ENCODE results near the gene AJAP1.

The AJAP1 gene

DNA sequence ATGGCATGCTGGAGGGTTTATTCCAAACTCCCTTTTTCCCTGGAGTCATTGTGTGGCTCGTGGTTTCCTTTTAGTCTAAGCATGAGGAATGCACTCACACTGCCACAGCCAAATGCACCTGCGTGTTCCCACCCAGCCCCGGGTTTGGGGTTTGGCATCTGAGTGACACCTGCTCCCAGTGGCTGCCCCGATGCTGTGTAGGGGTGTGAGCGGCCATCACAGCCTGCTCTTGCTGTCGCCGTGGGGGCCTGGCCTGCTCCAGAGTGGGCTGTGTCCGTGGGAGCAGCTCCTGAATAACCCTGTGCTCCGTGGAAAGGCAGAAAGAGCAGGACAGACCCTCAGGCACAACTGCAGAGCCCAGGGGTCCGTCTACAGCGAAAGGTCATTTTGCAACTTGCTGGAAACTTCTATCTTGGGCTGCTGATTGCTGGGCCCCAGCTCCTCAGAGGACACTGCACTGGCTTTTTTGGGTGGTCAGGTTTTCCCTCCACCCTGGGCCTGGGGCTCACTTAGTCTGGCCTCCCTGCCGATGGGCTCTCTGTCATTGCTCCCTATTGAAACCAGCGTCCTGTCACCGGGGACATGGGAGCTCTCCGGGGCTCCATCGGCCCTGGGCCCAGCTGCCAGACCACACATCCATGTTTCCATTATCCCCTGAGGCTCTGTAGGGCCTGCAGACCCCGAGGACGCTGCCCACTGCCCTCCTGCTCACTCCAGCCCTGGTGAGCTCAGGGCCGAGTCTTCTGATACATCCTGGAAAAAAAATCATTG lies 74.1 kb downstream of the AJAP1 start:
- H3K4me3 ChIP-seq (ENCODE audit: low read depth, low read length) = no peak overlapping the region
- TF ChIP-seq, protein P1, sequence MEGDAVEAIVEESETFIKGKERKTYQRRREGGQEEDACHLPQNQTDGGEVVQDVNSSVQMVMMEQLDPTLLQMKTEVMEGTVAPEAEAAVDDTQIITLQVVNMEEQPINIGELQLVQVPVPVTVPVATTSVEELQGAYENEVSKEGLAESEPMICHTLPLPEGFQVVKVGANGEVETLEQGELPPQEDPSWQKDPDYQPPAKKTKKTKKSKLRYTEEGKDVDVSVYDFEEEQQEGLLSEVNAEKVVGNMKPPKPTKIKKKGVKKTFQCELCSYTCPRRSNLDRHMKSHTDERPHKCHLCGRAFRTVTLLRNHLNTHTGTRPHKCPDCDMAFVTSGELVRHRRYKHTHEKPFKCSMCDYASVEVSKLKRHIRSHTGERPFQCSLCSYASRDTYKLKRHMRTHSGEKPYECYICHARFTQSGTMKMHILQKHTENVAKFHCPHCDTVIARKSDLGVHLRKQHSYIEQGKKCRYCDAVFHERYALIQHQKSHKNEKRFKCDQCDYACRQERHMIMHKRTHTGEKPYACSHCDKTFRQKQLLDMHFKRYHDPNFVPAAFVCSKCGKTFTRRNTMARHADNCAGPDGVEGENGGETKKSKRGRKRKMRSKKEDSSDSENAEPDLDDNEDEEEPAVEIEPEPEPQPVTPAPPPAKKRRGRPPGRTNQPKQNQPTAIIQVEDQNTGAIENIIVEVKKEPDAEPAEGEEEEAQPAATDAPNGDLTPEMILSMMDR (IDR thresholded peaks at IDR 0.05; ENCODE audit: borderline replicate concordance, insufficient read depth, low read depth, low read length) = no peak

DNA sequence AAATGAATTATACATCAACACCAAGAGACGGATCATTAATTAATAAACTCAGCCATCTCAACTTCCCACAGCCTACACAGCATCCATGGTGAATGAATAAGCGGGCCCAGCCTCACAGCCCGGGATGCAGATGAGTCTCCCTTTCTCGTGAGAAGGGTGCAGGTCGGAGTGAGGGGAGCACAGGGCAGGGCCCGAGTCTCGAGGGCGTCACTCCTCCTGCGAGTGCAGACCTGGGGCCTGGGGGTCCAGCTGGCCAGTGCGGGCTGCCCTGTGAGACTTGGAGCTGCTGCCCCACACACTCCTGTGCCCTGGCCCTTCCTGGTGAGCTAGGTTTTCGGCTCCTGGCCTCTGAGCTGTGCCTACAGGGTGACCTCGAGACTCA lies 74.7 kb downstream of the AJAP1 start:
- H3K4me3 ChIP-seq (ENCODE audit: low read depth, low read length) = no peak overlapping the region
- TF ChIP-seq, protein P1 (IDR thresholded peaks at IDR 0.05; ENCODE audit: borderline replicate concordance, insufficient read depth, low read depth, low read length) = no peak

DNA sequence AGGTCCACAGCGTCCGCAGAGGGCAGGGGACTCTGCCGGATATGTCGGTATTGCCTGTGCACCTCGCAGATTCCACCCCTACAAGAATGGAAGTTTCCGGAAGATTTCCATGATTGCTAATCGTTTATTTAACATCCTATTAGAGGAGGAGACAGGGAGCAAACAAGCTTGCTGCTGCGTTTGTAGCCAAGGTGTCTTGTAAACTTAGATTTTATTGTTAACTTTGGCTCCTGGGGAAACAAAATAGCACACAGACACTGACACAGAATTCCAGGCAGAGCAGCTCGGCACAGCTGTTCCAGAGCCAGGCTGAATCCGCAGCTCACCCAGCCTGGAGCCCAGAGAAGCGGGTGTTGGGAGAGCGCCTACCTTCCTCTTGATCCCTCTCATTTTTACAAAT lies 75.7 kb downstream of the AJAP1 start:
- TF ChIP-seq, protein P1 (IDR thresholded peaks at IDR 0.05; ENCODE audit: borderline replicate concordance, insufficient read depth, low read depth, low read length) = no peak
- H3K4me3 ChIP-seq (ENCODE audit: low read depth, low read length) = no peak overlapping the region

DNA sequence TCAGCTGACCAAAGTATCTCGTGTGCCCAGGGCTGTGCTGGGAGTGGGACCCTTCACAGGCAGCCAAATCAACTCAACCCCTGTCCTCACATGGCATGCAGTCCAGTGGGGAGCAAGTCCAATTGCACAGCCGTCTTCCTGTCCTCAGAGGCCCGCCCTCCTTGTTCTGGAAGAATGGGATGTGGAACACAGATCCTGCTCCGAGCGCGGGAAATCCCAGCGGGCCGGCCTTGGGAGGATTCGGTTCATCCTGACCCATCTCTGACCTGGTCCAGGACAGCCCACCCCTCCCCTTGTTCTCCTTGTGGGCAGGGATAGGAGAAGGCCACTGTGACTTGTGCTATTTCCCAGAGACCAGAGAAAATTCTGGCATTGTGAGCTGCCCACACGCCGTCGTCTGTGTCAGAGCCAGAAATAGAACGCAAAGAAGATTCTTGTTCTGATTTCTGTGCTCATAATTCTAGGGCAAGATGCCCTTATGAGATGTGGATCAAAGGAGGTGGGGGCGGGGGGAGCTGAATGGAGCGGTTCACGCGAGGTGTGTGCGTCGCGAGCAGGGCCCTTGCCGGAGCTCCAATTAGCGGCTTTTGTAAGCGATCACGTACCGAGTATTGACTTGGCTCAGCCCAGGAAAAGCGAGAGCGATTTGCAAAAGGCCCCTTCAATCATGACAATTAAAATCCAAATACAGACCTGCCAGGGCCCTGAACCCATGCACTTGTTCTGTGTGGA lies 79.2 kb downstream of the AJAP1 start:
- TF ChIP-seq, protein P1 (IDR thresholded peaks at IDR 0.05; ENCODE audit: borderline replicate concordance, insufficient read depth, low read depth, low read length) = no peak
- no peak overlapping the region for H3K4me3 ChIP-seq (ENCODE audit: low read depth, low read length)

DNA sequence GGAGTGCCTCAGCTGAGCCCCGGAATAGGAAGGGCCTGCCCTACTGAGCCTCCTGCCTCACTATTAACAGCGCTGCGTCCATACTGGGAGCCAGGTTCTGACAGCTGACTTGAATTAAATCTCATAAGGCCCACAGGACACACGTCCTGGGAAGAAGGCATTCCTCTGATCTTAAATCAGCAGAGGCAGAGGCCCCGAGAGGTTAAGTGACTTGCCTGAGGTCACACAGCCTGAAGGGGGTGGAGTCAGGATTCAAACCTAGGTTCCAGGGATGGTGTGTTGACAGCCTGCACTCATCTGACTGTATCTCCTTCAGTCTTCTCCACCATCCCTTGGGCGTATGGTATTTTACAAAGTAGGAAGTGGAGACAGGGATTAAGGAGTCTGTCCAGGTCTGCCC lies 79.8 kb downstream of the AJAP1 start:
- H3K4me3 ChIP-seq (ENCODE audit: low read depth, low read length) = no peak overlapping the region
- TF ChIP-seq, protein P1 (IDR thresholded peaks at IDR 0.05; ENCODE audit: borderline replicate concordance, insufficient read depth, low read depth, low read length) = no peak

DNA sequence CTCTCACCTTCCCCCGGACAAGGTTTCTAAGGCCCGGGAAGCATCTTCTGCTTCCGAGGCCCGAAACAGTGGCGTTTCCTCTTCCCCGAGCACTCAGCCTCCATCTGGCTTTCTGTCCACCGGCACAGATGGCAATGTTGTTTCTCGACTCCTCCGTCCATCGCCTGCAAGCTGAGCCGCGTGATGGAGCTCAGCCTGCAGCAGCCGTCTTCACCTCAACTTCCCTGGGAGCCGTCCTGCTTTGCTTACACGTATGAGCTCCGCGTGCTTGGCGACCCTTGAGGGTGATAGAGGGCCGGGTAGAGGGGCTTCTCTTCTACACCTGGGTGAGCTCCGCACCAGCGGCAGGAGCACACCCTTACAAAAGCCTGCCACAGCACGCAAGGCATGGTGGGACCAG lies 80.4 kb downstream of the AJAP1 start:
- H3K4me3 ChIP-seq (ENCODE audit: low read depth, low read length) = no peak overlapping the region
- TF ChIP-seq, protein P1 (IDR thresholded peaks at IDR 0.05; ENCODE audit: borderline replicate concordance, insufficient read depth, low read depth, low read length) = no peak

DNA sequence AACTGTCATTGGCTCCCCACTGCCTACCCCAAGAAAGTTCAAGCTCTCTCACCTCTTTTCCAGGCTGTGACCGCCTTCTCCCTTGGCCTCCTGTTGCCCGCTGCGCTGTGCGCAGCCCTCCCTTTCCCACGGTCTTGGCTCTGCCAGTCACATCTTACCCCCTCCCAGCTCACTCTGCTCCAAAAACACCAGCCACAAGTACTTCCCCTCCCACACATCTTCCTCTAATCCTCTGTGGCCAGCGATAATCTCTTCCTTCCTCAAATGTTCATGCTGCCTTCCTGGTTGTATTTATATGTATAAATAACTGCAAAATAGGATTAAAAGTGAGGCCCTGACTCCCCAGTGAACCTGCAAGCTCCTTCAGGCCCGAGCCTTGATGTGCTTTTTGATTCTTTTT lies 81.8 kb downstream of the AJAP1 start:
- no peak overlapping the region for H3K4me3 ChIP-seq (ENCODE audit: low read depth, low read length)
- TF ChIP-seq, protein P1 (IDR thresholded peaks at IDR 0.05; ENCODE audit: borderline replicate concordance, insufficient read depth, low read depth, low read length) = no peak
